Measurements from ENCODE around the gene NT5DC4.

- no peak for TF ChIP-seq POLR2A (IDR thresholded peaks at IDR 0.05; ENCODE audit: low read length)
- no peak for TF ChIP-seq GATA1 (IDR thresholded peaks at IDR 0.05; ENCODE audit: low read depth, low read length)
Observed at GRCh38 chr2:112733871-112734270, 13.1 kb downstream of the NT5DC4 start.
